GM04504 (cell line): Measurements from ENCODE around the gene MKI67.

Experiments used
- DNase-seq: peaks from one replicate; pipeline ENCODE4 v3.0.0-alpha.2; 2012; ENCODE audit warnings: low read depth

MKI67 gene

GRCh38 chr10:128050936-128051335, 75.3 kb downstream of the MKI67 start:
- DNase-seq: no peak

DNA sequence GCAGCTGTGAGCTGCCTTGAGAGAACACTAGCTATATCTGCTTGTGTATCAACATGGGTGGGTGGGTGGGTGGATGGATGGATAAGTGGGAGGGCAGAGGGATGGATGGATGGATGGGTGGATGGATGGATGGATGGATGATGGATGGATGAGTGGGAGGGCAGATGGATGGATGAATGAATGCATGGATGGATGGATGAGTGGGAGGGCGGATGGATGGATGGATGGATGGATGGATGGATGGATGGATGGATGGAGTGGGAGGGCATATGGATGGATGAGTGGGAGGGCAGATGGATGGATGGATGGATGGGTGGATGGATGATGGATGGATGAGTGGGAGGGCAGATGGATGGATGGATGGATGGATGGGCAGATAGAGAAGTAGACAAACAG, 76.1 kb downstream of the MKI67 start:
- no peak for DNase-seq

GRCh38 chr10:128049226-128050120, 76.8 kb downstream of the MKI67 start:
- DNase-seq: no peak

DNA sequence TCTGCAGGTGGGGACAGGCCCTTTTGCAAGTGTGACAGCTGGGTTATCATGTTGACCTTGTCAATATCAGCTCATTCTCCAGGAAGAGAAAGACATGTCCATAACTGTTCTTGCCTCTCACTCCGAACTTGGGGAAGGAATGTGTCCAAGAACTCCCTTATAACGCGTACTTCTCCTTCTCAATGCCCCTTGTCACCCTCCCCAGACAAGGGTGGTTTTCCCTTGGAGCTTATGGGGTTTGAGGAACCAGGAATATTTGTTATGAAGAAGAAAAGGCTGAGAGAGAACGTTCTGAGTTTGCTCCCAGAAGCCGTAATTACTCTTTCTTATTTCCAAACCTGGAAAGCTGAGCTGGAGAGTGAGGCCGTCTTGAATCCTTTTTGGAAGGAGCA, 77.4 kb downstream of the MKI67 start:
- DNase-seq: no peak

GRCh38 chr10:128047991-128048818, 78.0 kb downstream of the MKI67 start:
- DNase-seq: no peak

DNA sequence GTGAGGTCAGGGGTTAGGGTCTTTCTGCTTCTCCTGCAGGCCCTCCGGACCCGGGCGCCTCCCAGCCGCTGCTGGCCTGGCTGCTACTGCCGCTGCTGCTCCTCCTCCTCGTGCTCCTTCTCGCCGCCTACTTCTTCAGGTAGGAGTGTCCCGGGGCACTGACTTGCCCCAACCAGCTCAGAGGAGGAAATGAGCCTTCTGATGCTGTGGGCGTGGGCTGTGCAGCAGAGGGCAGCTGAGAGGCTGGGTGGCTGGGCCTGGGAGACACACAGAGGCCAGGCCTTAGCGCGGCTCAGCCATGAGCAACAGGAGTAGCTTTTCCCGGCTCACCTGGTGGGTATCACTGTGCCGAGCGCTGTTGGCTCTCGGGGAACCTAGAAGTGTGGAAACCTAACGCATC, 78.9 kb downstream of the MKI67 start:
- DNase-seq: no peak

- DNase-seq: no peak
Observed at GRCh38 chr10:128046953-128047290, 79.3 kb downstream of the MKI67 start.
